ENCODE data around the gene PRKAR2B.

Gene PRKAR2B

DNA sequence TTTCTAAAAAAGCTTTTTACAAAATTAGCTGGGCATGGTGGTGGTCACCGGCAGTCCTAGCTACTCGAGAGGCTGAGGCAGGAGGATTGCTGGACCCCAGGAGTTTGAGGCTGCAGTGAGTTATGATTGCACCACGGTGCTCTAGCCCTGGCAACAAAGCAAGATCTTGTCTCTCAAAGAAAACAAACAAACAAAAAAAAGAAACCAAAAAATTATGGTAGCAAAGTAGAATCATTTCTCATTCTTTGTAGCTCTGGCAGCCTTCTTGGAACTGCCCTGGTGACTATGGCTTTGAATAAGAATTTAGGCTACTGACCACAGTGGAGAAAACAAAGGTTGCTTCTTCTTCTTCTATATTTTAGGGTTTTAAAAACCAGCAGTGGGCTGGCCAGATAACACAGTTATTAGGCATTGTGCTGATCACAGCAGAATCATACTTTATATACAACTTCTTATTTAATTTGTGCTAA is 41.9 kb upstream of the PRKAR2B start:
- no peak for TF ChIP-seq CTCF (IDR thresholded peaks at IDR 0.05; ENCODE audit: control insufficient read depth, insufficient read depth, low read depth, low read length, missing control alignments)
- DNase-seq (ENCODE audit: low read depth) = no peak
- H3K4me3 ChIP-seq (ENCODE audit: control insufficient read depth, low read depth, low read length) = no peak overlapping the region

GRCh38 chr7:107007007-107007891 is 37.3 kb upstream of the PRKAR2B start:
- no peak for TF ChIP-seq CTCF (IDR thresholded peaks at IDR 0.05; ENCODE audit: control insufficient read depth, insufficient read depth, low read depth, low read length, missing control alignments)
- no peak for DNase-seq (ENCODE audit: low read depth)
- no peak overlapping the region for H3K4me3 ChIP-seq (ENCODE audit: control insufficient read depth, low read depth, low read length)

DNA sequence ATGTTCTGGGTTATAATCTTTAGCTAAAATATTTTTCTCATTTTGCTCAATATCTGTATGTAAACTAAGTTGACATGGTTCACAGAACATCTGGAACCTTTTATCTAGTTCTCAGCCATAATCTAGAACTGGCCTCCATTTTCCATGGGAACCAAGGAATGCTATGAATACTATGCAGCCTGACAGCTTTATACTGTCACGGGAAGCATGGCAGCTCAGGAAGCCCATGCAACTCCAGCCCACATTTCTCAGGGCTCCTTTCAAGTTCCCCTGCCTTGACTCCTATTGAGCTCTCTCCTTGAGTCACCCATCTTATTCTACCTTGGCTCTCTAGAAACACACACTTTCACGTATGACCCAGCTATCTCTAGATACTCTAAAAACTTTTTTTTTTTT is 36.6 kb upstream of the PRKAR2B start:
- DNase-seq (ENCODE audit: low read depth) = no peak
- TF ChIP-seq CTCF (IDR thresholded peaks at IDR 0.05; ENCODE audit: control insufficient read depth, insufficient read depth, low read depth, low read length, missing control alignments) = no peak
- no peak overlapping the region for H3K4me3 ChIP-seq (ENCODE audit: control insufficient read depth, low read depth, low read length)

DNA sequence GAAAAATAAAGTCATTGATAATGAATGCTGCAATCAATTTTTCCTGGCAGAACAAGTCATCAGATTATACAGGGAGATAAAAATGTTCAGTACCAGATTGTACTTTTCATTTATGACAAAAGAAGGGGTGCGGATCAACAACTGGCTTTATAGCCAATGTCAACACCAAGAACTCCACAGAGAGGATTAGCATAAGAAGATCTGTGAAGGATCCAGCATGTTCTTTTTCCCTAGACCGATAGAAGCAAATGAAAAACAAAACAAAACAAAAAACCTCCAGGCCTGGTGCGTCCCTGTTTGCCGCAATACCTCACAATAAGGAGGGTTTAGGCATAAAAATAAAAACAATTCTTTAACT is 34.7 kb upstream of the PRKAR2B start:
- H3K4me3 ChIP-seq (ENCODE audit: control insufficient read depth, low read depth, low read length) = no peak overlapping the region
- DNase-seq (ENCODE audit: low read depth) = no peak
- no peak for TF ChIP-seq CTCF (IDR thresholded peaks at IDR 0.05; ENCODE audit: control insufficient read depth, insufficient read depth, low read depth, low read length, missing control alignments)

DNA sequence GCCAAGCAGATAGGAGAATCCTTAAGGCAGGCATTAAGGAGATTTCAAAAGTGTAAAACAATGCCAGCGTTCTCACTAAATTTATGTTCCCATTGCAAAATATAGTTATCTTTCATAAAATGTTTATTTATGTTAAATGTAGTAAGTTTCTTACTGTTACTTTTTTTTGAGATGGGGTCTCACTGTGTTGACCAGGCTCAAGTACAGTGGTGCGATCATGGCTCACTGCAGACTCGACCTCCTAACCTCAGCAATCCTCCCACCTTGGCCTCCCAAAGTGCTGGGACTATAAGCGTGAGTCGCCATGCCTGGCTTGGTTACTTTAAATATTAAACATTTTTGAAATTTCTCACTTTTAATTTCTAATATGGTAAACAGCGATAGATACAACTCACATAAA is 31.8 kb upstream of the PRKAR2B start:
- no peak for TF ChIP-seq CTCF (IDR thresholded peaks at IDR 0.05; ENCODE audit: control insufficient read depth, insufficient read depth, low read depth, low read length, missing control alignments)
- no peak for DNase-seq (ENCODE audit: low read depth)
- H3K4me3 ChIP-seq (ENCODE audit: control insufficient read depth, low read depth, low read length) = no peak overlapping the region

DNA sequence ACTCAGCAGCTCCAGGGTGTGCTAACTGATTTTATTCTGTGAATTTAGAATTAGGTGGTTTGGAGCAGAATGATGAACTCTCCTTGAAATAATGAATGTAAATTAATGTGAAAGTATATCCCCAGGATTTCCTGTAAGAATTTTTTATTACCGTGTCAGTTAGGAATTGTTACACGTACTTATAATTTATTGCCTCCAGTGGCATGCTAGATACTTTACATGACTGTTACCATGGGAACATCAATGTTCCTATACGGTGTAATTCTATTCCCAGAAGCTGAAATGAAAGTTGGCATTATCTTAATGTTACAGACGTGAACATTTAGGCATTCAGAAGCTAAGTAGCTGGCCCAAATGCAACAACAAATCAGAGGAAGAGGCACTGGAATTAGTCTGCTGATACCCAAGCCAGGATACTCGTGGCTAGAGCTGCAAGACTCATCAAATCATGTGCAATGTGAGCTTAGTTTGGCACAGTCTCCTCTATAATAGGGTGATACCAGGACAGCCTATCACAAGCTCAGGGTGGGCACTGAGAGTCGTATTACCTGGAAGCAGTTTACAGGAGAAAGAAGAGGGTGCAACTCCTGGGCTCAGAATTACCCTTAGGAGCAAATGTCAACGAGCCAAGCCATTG is 30.0 kb upstream of the PRKAR2B start:
- no peak for DNase-seq (ENCODE audit: low read depth)
- TF ChIP-seq CTCF (IDR thresholded peaks at IDR 0.05; ENCODE audit: control insufficient read depth, insufficient read depth, low read depth, low read length, missing control alignments) = no peak
- H3K4me3 ChIP-seq (ENCODE audit: control insufficient read depth, low read depth, low read length) = no peak overlapping the region

Data from AG09309 (cell line).